ENCODE results near the gene SLC25A36. TPM values are rescaled to one million over a fixed set of nuclear protein-coding genes. Genes with fewer than 3 reads are reported as not detected.

SLC25A36 gene
- total RNA-seq, 1 donor from 2014 or later = 63.8 TPM

DNA sequence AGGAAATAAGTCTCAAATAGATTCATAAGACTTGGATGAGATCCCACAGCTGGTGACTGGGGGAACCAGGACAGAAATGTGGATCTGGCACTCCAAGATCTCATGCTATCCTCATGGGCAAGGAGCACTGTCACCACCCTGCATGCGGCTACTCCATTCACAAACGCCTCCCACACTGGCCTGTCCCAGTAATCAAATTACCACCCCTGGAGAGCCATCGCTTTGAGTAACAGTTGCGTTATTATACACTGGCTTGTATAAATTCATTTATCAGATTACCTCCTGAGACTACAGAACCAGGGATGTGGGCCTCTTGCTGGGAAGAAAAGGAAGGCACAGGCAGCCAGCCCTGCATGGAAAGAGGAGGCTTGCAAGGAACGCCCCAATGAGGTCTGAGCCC is 27.9 kb upstream of the SLC25A36 start:
- Histone ChIP-seq H3K4me3 (ENCODE audit: low read depth, low read length) (no peak overlapping the region), H3K27me3 (ENCODE audit: control insufficient read depth, insufficient read depth, low read length) (peaks cover 2% of the 10 kb centered on the region), H3K36me3 (ENCODE audit: control insufficient read depth, insufficient read depth, low read length) (no peaks in the 10 kb centered on the region)
- TF ChIP-seq, protein P1, sequence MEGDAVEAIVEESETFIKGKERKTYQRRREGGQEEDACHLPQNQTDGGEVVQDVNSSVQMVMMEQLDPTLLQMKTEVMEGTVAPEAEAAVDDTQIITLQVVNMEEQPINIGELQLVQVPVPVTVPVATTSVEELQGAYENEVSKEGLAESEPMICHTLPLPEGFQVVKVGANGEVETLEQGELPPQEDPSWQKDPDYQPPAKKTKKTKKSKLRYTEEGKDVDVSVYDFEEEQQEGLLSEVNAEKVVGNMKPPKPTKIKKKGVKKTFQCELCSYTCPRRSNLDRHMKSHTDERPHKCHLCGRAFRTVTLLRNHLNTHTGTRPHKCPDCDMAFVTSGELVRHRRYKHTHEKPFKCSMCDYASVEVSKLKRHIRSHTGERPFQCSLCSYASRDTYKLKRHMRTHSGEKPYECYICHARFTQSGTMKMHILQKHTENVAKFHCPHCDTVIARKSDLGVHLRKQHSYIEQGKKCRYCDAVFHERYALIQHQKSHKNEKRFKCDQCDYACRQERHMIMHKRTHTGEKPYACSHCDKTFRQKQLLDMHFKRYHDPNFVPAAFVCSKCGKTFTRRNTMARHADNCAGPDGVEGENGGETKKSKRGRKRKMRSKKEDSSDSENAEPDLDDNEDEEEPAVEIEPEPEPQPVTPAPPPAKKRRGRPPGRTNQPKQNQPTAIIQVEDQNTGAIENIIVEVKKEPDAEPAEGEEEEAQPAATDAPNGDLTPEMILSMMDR (IDR thresholded peaks at IDR 0.05; ENCODE audit: insufficient read depth, low read length, poor library complexity, severe bottlenecking) = no peak
- DNase-seq (ENCODE audit: low read depth) = no peak

DNA sequence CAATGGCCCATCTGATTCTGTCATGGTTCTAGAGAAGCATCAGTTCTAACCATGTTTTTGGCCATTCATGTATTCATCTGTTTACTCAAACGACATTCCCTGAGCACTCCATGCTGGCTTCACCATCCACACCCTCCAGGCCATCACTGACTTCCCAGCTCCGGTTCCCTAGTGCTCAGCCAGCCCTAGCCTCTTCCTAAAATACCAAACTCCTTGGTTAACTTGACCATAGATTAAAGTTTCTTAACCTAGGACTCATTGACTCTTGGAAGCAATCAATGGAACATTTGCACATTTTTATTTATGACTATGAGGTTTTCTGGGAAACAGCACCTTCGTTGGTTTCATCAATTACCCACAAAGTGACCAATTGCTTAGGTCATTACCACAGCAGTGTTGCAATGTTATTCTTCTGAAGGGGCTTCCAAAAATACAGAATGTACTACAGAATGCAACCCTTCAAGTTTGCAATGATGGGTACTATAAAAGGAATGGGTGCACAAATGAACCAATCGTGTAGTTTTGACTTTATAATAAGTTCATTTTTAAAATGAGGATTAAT is 27.2 kb upstream of the SLC25A36 start:
- TF ChIP-seq, protein P1 (IDR thresholded peaks at IDR 0.05; ENCODE audit: insufficient read depth, low read length, poor library complexity, severe bottlenecking) = no peak
- H3K4me3 ChIP-seq (ENCODE audit: low read depth, low read length) = no peak overlapping the region
- DNase-seq (ENCODE audit: low read depth) = no peak
- no peaks in the 10 kb centered on the region for H3K36me3 ChIP-seq (ENCODE audit: control insufficient read depth, insufficient read depth, low read length)
- H3K27me3 ChIP-seq (ENCODE audit: control insufficient read depth, insufficient read depth, low read length) = peaks cover 2% of the 10 kb centered on the region

DNA sequence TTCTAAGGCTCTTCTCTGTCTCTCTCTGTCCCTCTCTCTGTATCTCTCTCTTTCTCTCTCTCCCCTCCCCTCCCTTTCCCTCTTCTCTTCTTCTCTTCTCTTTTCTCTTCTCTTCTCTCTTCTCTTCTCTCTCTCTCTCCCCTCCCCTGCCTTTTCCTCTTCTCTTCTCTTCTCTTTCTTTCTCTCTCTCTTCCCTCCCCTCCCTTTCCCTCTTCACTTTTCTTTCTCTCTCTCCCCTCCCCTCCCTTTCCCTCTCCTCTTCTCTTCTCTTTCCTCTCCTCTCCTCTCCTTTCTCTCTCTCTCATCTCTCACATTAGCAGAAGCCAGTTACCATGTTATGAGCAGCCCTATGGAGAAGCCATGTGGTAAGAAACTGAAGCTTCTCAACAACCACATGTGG is 25.0 kb upstream of the SLC25A36 start:
- no peak for DNase-seq (ENCODE audit: low read depth)
- Histone ChIP-seq H3K36me3 (ENCODE audit: control insufficient read depth, insufficient read depth, low read length) (no peaks in the 10 kb centered on the region), H3K4me3 (ENCODE audit: low read depth, low read length) (no peak overlapping the region), H3K27me3 (ENCODE audit: control insufficient read depth, insufficient read depth, low read length) (peaks cover 2% of the 10 kb centered on the region)
- TF ChIP-seq, protein P1 (IDR thresholded peaks at IDR 0.05; ENCODE audit: insufficient read depth, low read length, poor library complexity, severe bottlenecking) = no peak

DNA sequence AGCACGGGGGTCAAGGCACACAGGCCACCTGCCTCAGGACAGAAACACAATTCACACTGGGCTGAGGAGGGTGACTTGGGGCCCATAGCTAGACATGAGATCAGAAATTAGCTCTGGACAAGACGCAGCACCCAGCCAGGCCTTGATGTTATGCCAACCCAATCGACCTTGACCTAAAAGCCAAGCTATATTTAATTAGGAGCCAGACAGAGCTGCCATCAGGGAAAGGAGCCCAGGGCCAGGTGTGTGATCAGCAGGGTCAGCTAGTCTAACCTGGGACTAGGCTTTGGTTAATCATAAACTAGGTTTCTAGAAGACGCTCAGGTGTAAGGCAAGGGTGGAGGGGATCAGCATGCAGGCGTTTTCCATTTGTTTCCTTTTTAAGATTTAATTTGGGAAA is 23.9 kb upstream of the SLC25A36 start:
- TF ChIP-seq, protein P1 (IDR thresholded peaks at IDR 0.05; ENCODE audit: insufficient read depth, low read length, poor library complexity, severe bottlenecking) = no peak

DNA sequence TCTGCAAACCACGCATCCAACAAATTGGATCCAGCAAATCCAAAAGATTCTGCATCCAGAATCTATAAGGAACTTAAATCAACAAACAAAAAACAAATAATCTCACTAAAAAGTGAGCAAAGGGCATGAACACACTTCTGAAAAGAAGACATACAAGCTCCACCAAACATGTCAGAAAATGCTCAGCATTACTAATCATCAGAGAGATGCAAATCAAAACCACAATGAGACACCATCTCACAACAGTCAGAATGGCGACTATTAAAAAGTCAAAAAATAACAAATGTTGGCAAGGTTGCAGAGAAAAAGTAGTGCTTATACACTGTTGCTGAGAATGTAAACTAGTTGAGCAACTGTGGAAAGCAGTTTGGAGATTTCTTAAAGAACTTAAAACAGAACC is 21.6 kb upstream of the SLC25A36 start:
- Histone ChIP-seq H3K27me3 (ENCODE audit: control insufficient read depth, insufficient read depth, low read length) (peaks cover 2% of the 10 kb centered on the region), H3K4me3 (ENCODE audit: low read depth, low read length) (no peak overlapping the region), H3K36me3 (ENCODE audit: control insufficient read depth, insufficient read depth, low read length) (no peaks in the 10 kb centered on the region)
- no peak for DNase-seq (ENCODE audit: low read depth)
- TF ChIP-seq, protein P1 (IDR thresholded peaks at IDR 0.05; ENCODE audit: insufficient read depth, low read length, poor library complexity, severe bottlenecking) = no peak

More for the DNA sequence above, 23.9 kb upstream of the SLC25A36 start:
- Histone ChIP-seq H3K36me3 (ENCODE audit: control insufficient read depth, insufficient read depth, low read length) (no peaks in the 10 kb centered on the region), H3K27me3 (ENCODE audit: control insufficient read depth, insufficient read depth, low read length) (peaks cover 2% of the 10 kb centered on the region), H3K4me3 (ENCODE audit: low read depth, low read length) (no peak overlapping the region)
- DNase-seq (ENCODE audit: low read depth) = no peak

DNA sequence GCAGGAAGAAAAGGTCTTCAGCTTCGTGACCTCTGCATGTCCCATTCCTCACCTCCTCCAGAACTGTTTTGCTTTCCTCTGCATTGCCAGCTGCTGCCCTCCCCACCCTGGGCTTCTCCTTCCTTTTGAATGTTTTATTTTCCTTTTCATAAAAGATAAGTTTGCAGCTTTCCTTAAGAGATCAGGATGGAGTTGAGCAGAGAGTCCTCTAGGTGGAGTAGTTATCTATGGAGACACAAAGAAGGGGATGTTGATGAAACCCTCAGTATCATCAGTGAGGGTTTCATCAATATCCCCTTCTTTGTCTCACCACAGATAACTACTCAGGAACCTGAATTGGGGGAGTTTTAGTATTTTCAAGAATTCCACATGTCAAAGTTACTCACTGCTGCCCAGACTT is 19.0 kb upstream of the SLC25A36 start:
- DNase-seq (ENCODE audit: low read depth) = no peak

More for the DNA sequence above, 19.0 kb upstream of the SLC25A36 start:
- H3K27me3 ChIP-seq (ENCODE audit: control insufficient read depth, insufficient read depth, low read length) = no peaks in the 10 kb centered on the region
- TF ChIP-seq, protein P1 (IDR thresholded peaks at IDR 0.05; ENCODE audit: insufficient read depth, low read length, poor library complexity, severe bottlenecking) = peak; percentile 40
- no peak overlapping the region for H3K4me3 ChIP-seq (ENCODE audit: low read depth, low read length)
- H3K36me3 ChIP-seq (ENCODE audit: control insufficient read depth, insufficient read depth, low read length) = no peaks in the 10 kb centered on the region
